Ovary (tissue), 9 donors: ENCODE data around the gene PSTK. TPM values are rescaled to one million over a fixed set of nuclear protein-coding genes. Genes with fewer than 3 reads are reported as not detected.

ENCODE experiments used
- DNase-seq, 5 donors: peaks; one replicate each; pipeline ENCODE4 v3.0.0-alpha.2; 2019 to 2020
- H3K27ac ChIP-seq, 2 donors: fragments of 200-600 bp; one replicate each; pipeline versions ENCODE4 v1.5.1 to v1.8.0; 2019 to 2022
- H3K27me3 ChIP-seq: fragments of 200-600 bp; one replicate; pipeline ENCODE4 v1.8.0; 2022
- H3K36me3 ChIP-seq: fragments of 200-600 bp; sonication (generic); one replicate; pipeline ENCODE4 v1.5.1; 2019
- H3K4me1 ChIP-seq: one replicate; pipeline ENCODE4 v1.8.1; 2013; ENCODE audit warnings: mild to moderate bottlenecking, moderate library complexity; ENCODE audit not compliant: insufficient read depth
- H3K4me3 ChIP-seq: fragments of 200-600 bp; sonication (generic); one replicate; pipeline ENCODE4 v1.5.1; 2017
- H3K9me3 ChIP-seq, 2 donors: fragments of 200-600 bp in 1 of 2; sonication (generic) in 1 of 2; one replicate each; pipeline versions ENCODE4 v1.5.1 to v1.8.1; 2013 to 2019; ENCODE audit warnings: mild to moderate bottlenecking in 1 of 2, moderate library complexity in 1 of 2
- EP300 ChIP-seq: sonication (generic); formaldehyde crosslinking; IDR thresholded peaks from one replicate; pipeline ENCODE4 v1.6.1; 2017; ENCODE audit warnings: antibody characterized with exemption
- POLR2A ChIP-seq: fragments of 450-650 bp; IDR thresholded peaks from one replicate; pipeline ENCODE4 v1.6.1; 2017; ENCODE audit warnings: antibody characterized with exemption, mild to moderate bottlenecking, moderate library complexity
- WGBS, 3 donors: extraction: QIAGEN DNeasy Blood & Tissue Kit in 1 of 3; methylation state at CpG; one replicate each; pipeline versions ENCODE4 v1.1.5 to v1.1.7; 2013 to 2017; 5-methylcytosine and 5-hydroxymethylcytosine counted together
- intact Hi-C, 4 donors: fragments of 100-400 bp; cut with DNase I; formaldehyde crosslinking; loops; one replicate each; pipeline versions ENCODE4 v1.11.0 to v1.15.1; 2022 to 2023
- polyA plus RNA-seq, 2 donors: library from polyadenylated mRNA; stranded (reverse); fragments of 200-250 nt in 1 of 2; fragments of 350-450 nt in 1 of 2; fragmentation: Illumina TruSeq in 1 of 2; extraction: RNeasy Lipid Tissue Mini Kit (QIAGEN cat#74804) in 1 of 2; gene quantifications; one replicate each; pipeline ENCODE4 v1.2.3, GENCODE V29; 2013 to 2014
- total RNA-seq, 7 donors: library from RNA; depleted of rRNA in 2 of 7; stranded (reverse); fragments of >200 nt in 2 of 7; fragmentation: NEBNext Ultra II Directional in 3 of 7; extraction: Animal tissue kit (Norgen Biotek cat#: 25700) in 3 of 7; gene quantifications; one replicate each; pipeline versions ENCODE4 v1.1.0 to v1.2.4, GENCODE V29; 2016 to 2023
- TF ChIP-seq, protein P1 (sequence below), 3 donors: fragments of 450-650 bp in 2 of 3; fragments of 200-600 bp in 1 of 3; IDR thresholded peaks; one replicate each; pipeline versions ENCODE4 v1.5.1 to v1.8.0; 2016 to 2022; ENCODE audit warnings: antibody characterized with exemption in 3 of 3, mild to moderate bottlenecking in 1 of 3
- donor health status: DM: no; HTN: no; CAD: no; lungs with moderate emphysema.
- donor health status: DM: no; HTN: no; CAD: no.
- donor health status: Bipolar disorder and iron deficiency.
- donor health status: DM: yes; HTN: yes; CAD: no.
- donor health status: DM: no; HTN: no; CAD: no.
- donor health status: DM: yes; HTN: yes; CAD: no.

Gene PSTK
- total and polyA plus RNA-seq, 9 donors: 2.1 to 6.1 (median 3.4) TPM

DNA sequence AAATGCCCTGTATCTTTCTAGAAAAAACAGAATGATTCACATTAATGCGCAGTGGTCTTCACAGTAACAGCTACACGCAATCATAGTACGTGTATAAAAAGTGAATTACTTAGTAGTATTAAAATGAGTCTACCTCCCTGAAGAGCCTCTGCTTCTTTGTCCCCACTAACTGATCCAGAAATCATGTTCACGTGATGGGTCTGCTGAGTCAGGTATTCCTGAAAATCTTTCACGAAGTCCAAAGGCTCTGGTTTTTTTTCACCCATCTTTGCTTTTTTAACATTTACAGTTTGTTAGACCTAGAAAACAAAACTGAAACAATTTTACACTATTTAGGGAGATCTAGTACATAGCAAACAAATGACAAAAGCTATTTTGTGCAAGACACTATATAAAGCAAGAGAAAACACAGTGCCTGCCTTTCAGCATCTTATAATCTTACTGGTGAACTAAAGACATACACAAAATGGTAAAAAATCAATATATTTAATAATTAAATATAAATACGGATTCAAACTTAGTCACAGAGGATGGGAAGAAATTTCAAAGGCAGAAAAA lies 18.2 kb downstream of the PSTK start:
- WGBS, 3 donors: 74 to 82% (median 78%) methylated on average over 6 of the region's 6 CpGs
- H3K4me3 ChIP-seq: no peak overlapping the region
- no peaks in the 10 kb centered on the region for H3K27me3 ChIP-seq
- H3K36me3 ChIP-seq: no peaks in the 10 kb centered on the region
- no peaks in the 10 kb centered on the region for H3K9me3 ChIP-seq
- peaks cover 2% of the 10 kb centered on the region for H3K4me1 ChIP-seq
- intact Hi-C loops: no loop called here
- TF ChIP-seq POLR2A: no peak
- no peak for TF ChIP-seq EP300
- TF ChIP-seq, protein P1, sequence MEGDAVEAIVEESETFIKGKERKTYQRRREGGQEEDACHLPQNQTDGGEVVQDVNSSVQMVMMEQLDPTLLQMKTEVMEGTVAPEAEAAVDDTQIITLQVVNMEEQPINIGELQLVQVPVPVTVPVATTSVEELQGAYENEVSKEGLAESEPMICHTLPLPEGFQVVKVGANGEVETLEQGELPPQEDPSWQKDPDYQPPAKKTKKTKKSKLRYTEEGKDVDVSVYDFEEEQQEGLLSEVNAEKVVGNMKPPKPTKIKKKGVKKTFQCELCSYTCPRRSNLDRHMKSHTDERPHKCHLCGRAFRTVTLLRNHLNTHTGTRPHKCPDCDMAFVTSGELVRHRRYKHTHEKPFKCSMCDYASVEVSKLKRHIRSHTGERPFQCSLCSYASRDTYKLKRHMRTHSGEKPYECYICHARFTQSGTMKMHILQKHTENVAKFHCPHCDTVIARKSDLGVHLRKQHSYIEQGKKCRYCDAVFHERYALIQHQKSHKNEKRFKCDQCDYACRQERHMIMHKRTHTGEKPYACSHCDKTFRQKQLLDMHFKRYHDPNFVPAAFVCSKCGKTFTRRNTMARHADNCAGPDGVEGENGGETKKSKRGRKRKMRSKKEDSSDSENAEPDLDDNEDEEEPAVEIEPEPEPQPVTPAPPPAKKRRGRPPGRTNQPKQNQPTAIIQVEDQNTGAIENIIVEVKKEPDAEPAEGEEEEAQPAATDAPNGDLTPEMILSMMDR (IDR thresholded peaks at IDR 0.05): no peak
- no peak for DNase-seq
- no peak overlapping the region for H3K27ac ChIP-seq

DNA sequence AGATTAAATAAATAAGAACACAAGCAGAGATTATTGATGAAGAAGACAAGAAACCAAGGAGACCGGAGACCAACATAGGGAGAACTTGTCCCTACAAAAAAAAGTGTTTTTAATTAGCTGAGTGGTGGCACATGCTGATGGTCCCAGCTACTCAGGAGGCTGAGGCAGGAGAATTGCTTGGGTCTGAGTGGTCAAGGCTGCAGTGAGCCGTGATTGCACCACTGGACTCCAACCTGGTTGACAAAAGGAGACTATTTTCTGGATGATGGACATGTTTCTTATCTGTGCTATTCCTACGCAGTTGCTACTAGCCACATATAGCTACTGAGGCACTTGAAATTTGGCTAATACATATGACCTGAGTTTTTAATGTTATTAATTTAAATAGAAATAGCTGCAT lies 18.7 kb downstream of the PSTK start:
- DNase-seq: no peak
- no peaks in the 10 kb centered on the region for H3K27me3 ChIP-seq
- intact Hi-C loops: no loop called here
- H3K4me1 ChIP-seq: peaks cover 2% of the 10 kb centered on the region
- no peaks in the 10 kb centered on the region for H3K9me3 ChIP-seq
- 93 to 97% (median 97%) methylated on average over 3 of the region's 3 CpGs for WGBS, 3 donors
- TF ChIP-seq EP300 (no peak), POLR2A (no peak)
- TF ChIP-seq, protein P1 (IDR thresholded peaks at IDR 0.05): no peak
- H3K4me3 ChIP-seq: no peak overlapping the region
- H3K27ac ChIP-seq: no peak overlapping the region
- no peaks in the 10 kb centered on the region for H3K36me3 ChIP-seq

DNA sequence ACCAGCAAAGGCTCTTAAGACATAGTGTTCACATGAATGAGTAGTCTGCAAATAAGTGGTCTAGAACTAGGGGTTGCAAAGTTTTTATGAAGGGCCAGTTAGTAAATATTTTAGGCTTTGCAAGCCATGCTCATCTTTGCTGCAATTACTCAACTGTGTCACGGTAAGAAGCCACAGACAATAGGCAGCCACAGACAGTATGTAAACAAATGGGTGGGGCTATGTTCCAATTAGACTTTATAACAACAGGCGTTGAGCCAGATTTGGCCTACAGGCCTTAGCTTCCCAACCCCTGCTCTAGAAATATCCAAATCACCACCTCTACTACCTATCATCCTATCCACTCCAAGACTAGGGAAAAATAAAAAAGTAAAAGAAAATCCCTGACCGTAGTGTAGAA lies 19.1 kb downstream of the PSTK start:
- no peak for DNase-seq
- WGBS, 3 donors: 73 to 88% (median 82%) methylated on average over 3 of the region's 3 CpGs
- intact Hi-C loops: no loop called here

DNA sequence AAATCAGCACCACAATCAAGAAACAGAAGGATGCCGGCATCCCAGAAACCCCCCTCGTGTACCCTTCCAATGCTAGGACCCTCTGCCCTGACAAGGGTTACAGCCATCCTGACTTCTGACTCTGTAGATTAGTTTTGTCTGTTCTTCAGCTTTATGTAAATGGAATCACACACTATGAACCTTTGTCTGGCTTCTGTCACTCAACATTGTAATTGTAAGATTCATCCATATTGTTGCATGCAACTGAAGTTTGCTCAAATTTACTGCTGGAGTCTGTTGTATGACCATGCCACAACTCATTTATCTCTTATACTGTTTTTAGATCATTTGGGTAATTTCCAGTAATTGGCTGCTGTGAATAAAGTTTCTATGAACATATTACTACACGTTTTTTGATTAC lies 20.0 kb downstream of the PSTK start:
- H3K4me3 ChIP-seq: no peak overlapping the region
- TF ChIP-seq POLR2A: no peak
- TF ChIP-seq, protein P1 (IDR thresholded peaks at IDR 0.05): no peak
- no peak for TF ChIP-seq EP300
- intact Hi-C loops: loop anchor here in 1 of 4 donors (10.0 kb wide), 1 partner anchor 155 kb away; the partner anchor contains the start of gene BUB3
- no peaks in the 10 kb centered on the region for H3K9me3 ChIP-seq
- no peaks in the 10 kb centered on the region for H3K27me3 ChIP-seq
- no peak overlapping the region for H3K27ac ChIP-seq
- 72 to 79% (median 74%) methylated on average over 3 of the region's 3 CpGs for WGBS, 3 donors
- H3K4me1 ChIP-seq: peaks cover 2% of the 10 kb centered on the region
- DNase-seq: no peak
- no peaks in the 10 kb centered on the region for H3K36me3 ChIP-seq

More for the DNA sequence above, 19.1 kb downstream of the PSTK start:
- Histone ChIP-seq H3K4me1 (peaks cover 2% of the 10 kb centered on the region), H3K36me3 (no peaks in the 10 kb centered on the region), H3K27me3 (no peaks in the 10 kb centered on the region), H3K4me3 (no peak overlapping the region), H3K9me3 (no peaks in the 10 kb centered on the region), H3K27ac (no peak overlapping the region)
- TF ChIP-seq EP300 (no peak), POLR2A (no peak)
- TF ChIP-seq, protein P1 (IDR thresholded peaks at IDR 0.05): no peak
